ENCODE measurements around the gene PHPT1.

The PHPT1 gene

GRCh38 chr9:136849038-136849959 lies at the start of gene PHPT1:
PHPT1 (plus strand) TSS chr9:136849409; CDS start chr9:136849431, 22 bp downstream.
- no peak for TF ChIP-seq CTCF (conservative IDR thresholded peaks at IDR 0.05)
- H3K27ac ChIP-seq = peak within 1 kb of the TSS; percentile 99

GRCh38 chr9:136799854-136800657 lies 49.2 kb upstream of the PHPT1 start:
- no peak for TF ChIP-seq CTCF (conservative IDR thresholded peaks at IDR 0.05)
- peak overlapping the region; percentile 100 for H3K27ac ChIP-seq

DNA sequence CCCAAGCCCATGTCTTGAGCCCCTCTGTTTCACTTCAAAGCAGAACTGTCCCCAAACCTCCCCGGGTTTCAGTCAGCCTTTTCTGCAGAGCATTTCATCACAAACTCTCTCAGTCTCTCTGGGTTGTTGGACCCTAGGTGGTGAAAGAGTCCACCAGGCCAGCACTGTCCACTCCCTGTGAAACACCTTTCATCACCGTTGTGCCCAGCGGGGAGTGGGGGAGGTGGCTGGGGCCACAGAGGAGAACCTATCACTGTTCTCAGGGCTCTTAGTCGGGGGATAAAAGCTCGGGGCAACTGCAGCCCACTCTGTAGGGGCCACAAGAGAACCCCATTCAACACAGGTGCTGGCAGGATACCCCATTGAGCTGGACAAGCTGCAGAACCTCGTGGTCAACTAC lies 46.9 kb upstream of the PHPT1 start:
- no peak for TF ChIP-seq CTCF (conservative IDR thresholded peaks at IDR 0.05)
- peak overlapping the region; percentile 100 for H3K27ac ChIP-seq

DNA sequence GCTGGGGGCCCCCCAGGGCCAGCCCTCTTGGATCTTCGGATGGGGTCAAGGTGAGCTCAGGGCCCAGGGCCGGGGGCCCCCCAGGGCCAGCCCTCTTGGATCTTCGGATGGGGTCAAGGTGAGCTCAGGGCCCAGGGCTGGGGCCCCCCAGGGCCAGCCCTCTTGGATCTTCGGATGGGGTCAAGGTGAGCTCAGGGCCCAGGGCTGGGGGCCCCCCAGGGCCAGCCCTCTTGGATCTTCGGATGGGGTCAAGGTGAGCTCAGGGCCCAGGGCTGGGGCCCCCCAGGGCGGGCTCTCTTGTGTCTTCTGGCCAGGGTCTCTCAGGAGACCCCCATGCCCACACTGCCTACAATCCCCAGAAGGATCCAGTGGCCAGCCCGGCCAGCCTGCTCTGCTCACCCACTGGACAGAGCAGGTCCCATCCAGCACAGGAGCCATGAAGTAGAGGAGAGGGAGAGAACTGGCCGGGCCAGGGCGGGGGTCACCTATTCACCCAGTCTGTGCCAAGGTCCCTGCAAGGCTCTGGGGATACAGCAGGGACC lies 46.1 kb upstream of the PHPT1 start:
- peak overlapping the region; percentile 99 for H3K27ac ChIP-seq

DNA sequence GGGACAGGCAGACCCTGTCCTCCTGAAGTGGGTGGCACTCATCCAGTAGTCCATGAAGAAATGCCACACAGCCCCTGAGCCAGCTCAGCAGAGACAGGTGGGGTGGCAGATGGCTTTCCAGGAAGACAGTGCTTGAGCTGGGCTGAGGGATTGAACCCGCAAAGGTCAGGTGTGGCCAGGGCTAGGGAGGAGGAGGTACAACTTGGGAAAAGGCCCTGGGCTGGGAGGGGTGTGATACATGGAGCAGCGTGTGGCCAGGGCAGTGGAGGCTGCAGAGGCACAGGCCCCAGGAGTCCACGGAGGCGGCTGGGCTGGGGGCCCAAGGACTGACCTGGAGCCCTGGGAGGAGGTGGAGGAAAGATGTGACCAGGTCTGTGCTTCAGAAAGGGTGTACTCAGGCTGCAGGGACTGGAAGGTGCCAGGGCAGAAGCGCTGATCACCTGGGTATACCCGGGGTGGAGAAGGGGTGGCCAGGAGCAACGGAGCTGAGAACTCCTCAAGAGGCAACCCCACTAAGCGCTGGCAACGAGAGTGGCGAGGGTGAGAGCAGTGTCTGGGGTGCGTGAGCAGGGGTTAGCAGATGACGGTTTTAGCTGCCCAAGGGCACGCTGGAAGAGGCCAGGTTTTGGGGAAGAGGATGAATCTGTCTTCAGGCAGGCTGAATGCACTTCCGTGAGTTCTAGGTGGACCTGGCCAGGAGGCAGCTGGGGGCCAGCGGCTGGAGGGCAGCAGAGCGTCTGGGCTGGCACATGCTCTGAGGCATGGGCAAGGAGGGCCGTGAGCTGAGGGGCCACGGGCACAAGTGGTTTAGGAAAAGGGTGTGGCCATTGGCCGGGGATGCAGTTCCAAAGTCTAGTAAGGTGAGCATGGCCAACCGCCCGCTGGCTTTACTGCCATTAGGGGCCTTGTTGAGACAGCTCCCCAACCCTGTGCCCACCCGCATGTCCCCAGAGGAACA lies 45.4 kb upstream of the PHPT1 start:
- no peak for TF ChIP-seq CTCF (conservative IDR thresholded peaks at IDR 0.05)

DNA sequence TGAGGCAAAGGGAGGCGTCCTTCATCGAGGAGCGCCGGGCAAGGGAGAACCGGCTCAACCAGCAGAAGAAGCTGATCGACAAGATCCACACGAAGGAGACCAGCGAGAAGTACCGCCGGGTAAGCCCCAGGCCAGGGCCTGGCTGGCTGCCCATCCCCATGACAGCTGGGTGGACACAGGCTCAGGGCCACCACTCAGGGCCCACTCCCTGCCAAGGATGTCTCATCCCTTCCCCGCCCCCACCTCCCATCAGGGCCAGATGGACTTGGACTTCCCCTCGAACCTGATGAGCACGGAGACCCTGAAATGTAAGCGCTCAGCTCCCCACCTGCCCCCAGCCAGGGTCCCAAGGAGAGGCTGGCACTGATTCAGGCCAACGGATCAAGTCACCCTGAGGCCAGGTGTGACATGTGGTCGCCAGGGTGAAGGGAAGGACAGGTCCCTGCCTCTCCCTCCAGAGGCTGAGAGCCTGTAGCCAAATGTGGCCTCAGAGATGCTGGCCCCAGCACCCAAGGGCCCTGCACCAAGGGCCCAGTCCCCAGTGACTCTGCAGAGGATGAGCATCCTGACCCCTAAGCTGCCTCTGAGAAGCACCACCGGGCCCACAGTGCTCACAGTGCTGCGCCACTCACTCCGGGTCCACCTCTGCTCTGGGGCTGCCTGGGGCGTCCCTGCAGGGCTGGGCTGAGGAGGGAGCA lies 44.6 kb upstream of the PHPT1 start:
- H3K27ac ChIP-seq = peak overlapping the region; percentile 99
- TF ChIP-seq CTCF (conservative IDR thresholded peaks at IDR 0.05) = no peak

More for the DNA sequence above, 45.4 kb upstream of the PHPT1 start:
- peak overlapping the region; percentile 99 for H3K27ac ChIP-seq

All from VCaP (cell line).